Activated CD4-positive, alpha-beta T cell treated with anti-CD3 and anti-CD28 coated beads, Interleukin-2, amount 50 U/mL, for 1 hour (primary cell): ENCODE measurements around the gene SIPA1L3.

Source experiments
- DNase-seq: peaks from one replicate; pipeline ENCODE4 v3.0.0-alpha.2; 2020

Gene SIPA1L3

GRCh38 chr19:38003438-38004185 is 96.6 kb downstream of the SIPA1L3 start:
- DNase-seq: no peak

GRCh38 chr19:38004186-38004520 is 97.1 kb downstream of the SIPA1L3 start:
- no peak for DNase-seq

- DNase-seq: no peak
Measured at GRCh38 chr19:38004521-38005223, 97.7 kb downstream of the SIPA1L3 start.

- no peak for DNase-seq
Measured at GRCh38 chr19:38005224-38005614, 98.2 kb downstream of the SIPA1L3 start.

GRCh38 chr19:38006361-38007045 is 99.5 kb downstream of the SIPA1L3 start:
- no peak for DNase-seq

- no peak for DNase-seq
Measured at GRCh38 chr19:38009650-38010242, 102.7 kb downstream of the SIPA1L3 start.

- DNase-seq: no peak
Measured at GRCh38 chr19:38011426-38011825, 104.4 kb downstream of the SIPA1L3 start.

- no peak for DNase-seq
Measured at GRCh38 chr19:38012290-38012689, 105.3 kb downstream of the SIPA1L3 start.

- DNase-seq: no peak
Measured at GRCh38 chr19:38012944-38013343, 105.9 kb downstream of the SIPA1L3 start.

GRCh38 chr19:38013913-38014580 is 107.0 kb downstream of the SIPA1L3 start:
- no peak for DNase-seq

GRCh38 chr19:38015216-38015615 is 108.2 kb downstream of the SIPA1L3 start:
- no peak for DNase-seq

GRCh38 chr19:38015761-38016160 is 108.8 kb downstream of the SIPA1L3 start:
- no peak for DNase-seq

GRCh38 chr19:38017401-38018151 is 110.6 kb downstream of the SIPA1L3 start:
- DNase-seq: no peak

GRCh38 chr19:38018694-38019395 is 111.8 kb downstream of the SIPA1L3 start:
- no peak for DNase-seq

GRCh38 chr19:38019396-38019724 is 112.4 kb downstream of the SIPA1L3 start:
- no peak for DNase-seq

- no peak for DNase-seq
Measured at GRCh38 chr19:38020311-38020710, 113.3 kb downstream of the SIPA1L3 start.

- DNase-seq: no peak
Measured at GRCh38 chr19:38021352-38021751, 114.3 kb downstream of the SIPA1L3 start.

GRCh38 chr19:38022791-38023670 is 116.0 kb downstream of the SIPA1L3 start:
- DNase-seq: no peak

- no peak for DNase-seq
Measured at GRCh38 chr19:38023671-38024541, 116.9 kb downstream of the SIPA1L3 start.
